HL-60/S4 treated with phorbol 12-myristate 13-acetate at 8.2 ng/mL for 4 days and 3 days (cell line): Measurements from ENCODE around the gene NAPA.
"Not testable (repeated sequence)": the region's sequence is repeated elsewhere in the genome, so short reads cannot be mapped to it uniquely, and the experiment has no call there.

ENCODE experiments used
- in situ Hi-C: fragments of 300-500 bp; cut with MboI; formaldehyde crosslinking; loops from 2 replicates; pipeline ENCODE4 v1.15.0; 2022; ENCODE audit warnings: low sequenced_read_pairs

NAPA gene

GRCh38 chr19:47487551-47488515, 27.0 kb downstream of the NAPA start:
- in situ Hi-C loops, result no loop called here

GRCh38 chr19:47486900-47487299, 28.0 kb downstream of the NAPA start:
- in situ Hi-C loops, result no loop called here

GRCh38 chr19:47486220-47486619, 28.6 kb downstream of the NAPA start:
- in situ Hi-C loops, result not testable (repeated sequence)

- in situ Hi-C loops, result no loop called here
Observed at GRCh38 chr19:47485210-47485609, 29.7 kb downstream of the NAPA start.

GRCh38 chr19:47483800-47484690, 30.8 kb downstream of the NAPA start, which contains the start of gene KPTN:
TSS of gene KPTN (minus strand) at chr19:47484219. CDS start at chr19:47484160, 59 bp downstream.
- in situ Hi-C loops, result no loop called here

- in situ Hi-C loops, result no loop called here
Observed at GRCh38 chr19:47483200-47483599, 31.7 kb downstream of the NAPA start.

- in situ Hi-C loops, result no loop called here
Observed at GRCh38 chr19:47481460-47482052, 33.3 kb downstream of the NAPA start.

GRCh38 chr19:47480658-47481057, 34.2 kb downstream of the NAPA start:
- in situ Hi-C loops, result no loop called here

- in situ Hi-C loops, result no loop called here
Observed at GRCh38 chr19:47479701-47480503, 35.0 kb downstream of the NAPA start.

- in situ Hi-C loops, result no loop called here
Observed at GRCh38 chr19:47476438-47476972, 38.4 kb downstream of the NAPA start.

- in situ Hi-C loops, result no loop called here
Observed at GRCh38 chr19:47475465-47475864, 39.4 kb downstream of the NAPA start.

GRCh38 chr19:47473336-47473735, 41.5 kb downstream of the NAPA start:
- in situ Hi-C loops, result no loop called here

- in situ Hi-C loops, result no loop called here
Observed at GRCh38 chr19:47471733-47472457, 43.0 kb downstream of the NAPA start, which contains the start of gene SLC8A2. TSS of gene SLC8A2 (minus strand) at chr19:47471893. CDS start at chr19:47466403, 5,490 bp downstream.

GRCh38 chr19:47471381-47471732, 43.5 kb downstream of the NAPA start:
- in situ Hi-C loops, result no loop called here

- in situ Hi-C loops, result no loop called here
Observed at GRCh38 chr19:47470447-47471195, 44.2 kb downstream of the NAPA start.

- in situ Hi-C loops, result no loop called here
Observed at GRCh38 chr19:47469719-47470118, 45.1 kb downstream of the NAPA start.

GRCh38 chr19:47469363-47469700, 45.5 kb downstream of the NAPA start:
- in situ Hi-C loops, result no loop called here

GRCh38 chr19:47467914-47468313, 46.9 kb downstream of the NAPA start:
- in situ Hi-C loops, result no loop called here

GRCh38 chr19:47465957-47466356, 48.9 kb downstream of the NAPA start:
- in situ Hi-C loops, result no loop called here
